GM21423 (cell line): ENCODE data around the gene RAB3GAP1.

Experiments used
- ATAC-seq: cut with Tn5 transposase; IDR thresholded peaks from one replicate; pipeline ENCODE4 v1.9.1; 2021; ENCODE audit warnings: mild to moderate bottlenecking, moderate library complexity; ENCODE audit not compliant: unreplicated experiment

The RAB3GAP1 gene

GRCh38 chr2:135208016-135208415 lies 155.9 kb downstream of the RAB3GAP1 start:
- ATAC-seq = no peak

DNA sequence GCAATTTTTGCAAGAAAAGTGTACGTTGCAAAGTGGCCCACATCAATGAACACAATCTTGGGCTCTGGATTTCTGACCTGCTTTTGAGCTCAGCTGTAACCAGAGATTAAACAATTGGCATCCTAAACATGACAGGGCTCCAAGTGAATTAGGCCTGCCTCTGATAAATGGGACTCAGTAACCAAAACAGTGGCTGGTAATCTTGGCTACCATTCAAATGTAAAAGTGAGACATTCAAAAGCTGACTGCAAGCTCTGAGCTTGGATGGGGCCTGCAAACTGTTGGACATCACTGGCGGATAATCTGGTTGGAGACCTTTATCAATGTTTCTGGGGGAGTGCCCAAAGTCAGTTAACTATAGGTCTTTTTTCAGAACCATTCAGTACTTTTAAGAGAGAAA lies 160.7 kb downstream of the RAB3GAP1 start:
- no peak for ATAC-seq

GRCh38 chr2:135218426-135218825 lies 166.3 kb downstream of the RAB3GAP1 start:
- ATAC-seq = no peak

- ATAC-seq = no peak
These were observed 167.1 kb downstream of the RAB3GAP1 start for GRCh38 chr2:135219226-135219625.
